GM13976 (cell line): ENCODE measurements around the gene SGCD.

Experiments
- DNase-seq: peaks from one replicate; pipeline ENCODE4 v3.0.0; 2012; ENCODE audit warnings: low spot score
- in situ Hi-C: fragments of 300-500 bp; cut with MboI; formaldehyde crosslinking; loops from one replicate; pipeline ENCODE4 v1.12.0; 2022; ENCODE audit warnings: low sequenced_read_pairs, mixed read lengths, inconsistent platforms; ENCODE audit not compliant: unreplicated experiment
- TF ChIP-seq, protein P1 (sequence below): IDR thresholded peaks from 2 replicates; pipeline ENCODE4 v1.5.1; 2012; ENCODE audit warnings: borderline replicate concordance, mild to moderate bottlenecking; ENCODE audit not compliant: insufficient read depth; ENCODE audit errors: extremely low read depth, missing control alignments, control extremely low read depth

Gene SGCD

DNA sequence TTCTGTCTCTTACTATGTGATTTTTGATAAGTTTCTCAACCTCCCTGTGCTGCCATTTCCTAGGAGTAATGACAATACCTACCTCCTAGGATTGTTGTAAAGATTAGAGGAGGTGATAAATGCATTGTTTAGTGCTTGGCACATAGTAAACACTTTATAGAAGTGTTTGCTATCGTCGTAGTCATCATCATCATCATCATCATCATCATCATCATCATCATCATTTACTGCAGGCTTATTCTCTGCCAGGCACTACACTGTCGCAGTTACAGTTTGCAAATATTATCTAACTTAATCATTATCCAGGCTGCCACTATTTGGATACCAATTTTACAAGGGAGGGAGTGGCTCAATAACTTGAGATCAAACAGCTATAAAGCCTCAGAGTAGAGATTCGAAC is 24.5 kb downstream of the SGCD start:
- no peak for DNase-seq
- in situ Hi-C loops = no loop called here
- TF ChIP-seq, protein P1, sequence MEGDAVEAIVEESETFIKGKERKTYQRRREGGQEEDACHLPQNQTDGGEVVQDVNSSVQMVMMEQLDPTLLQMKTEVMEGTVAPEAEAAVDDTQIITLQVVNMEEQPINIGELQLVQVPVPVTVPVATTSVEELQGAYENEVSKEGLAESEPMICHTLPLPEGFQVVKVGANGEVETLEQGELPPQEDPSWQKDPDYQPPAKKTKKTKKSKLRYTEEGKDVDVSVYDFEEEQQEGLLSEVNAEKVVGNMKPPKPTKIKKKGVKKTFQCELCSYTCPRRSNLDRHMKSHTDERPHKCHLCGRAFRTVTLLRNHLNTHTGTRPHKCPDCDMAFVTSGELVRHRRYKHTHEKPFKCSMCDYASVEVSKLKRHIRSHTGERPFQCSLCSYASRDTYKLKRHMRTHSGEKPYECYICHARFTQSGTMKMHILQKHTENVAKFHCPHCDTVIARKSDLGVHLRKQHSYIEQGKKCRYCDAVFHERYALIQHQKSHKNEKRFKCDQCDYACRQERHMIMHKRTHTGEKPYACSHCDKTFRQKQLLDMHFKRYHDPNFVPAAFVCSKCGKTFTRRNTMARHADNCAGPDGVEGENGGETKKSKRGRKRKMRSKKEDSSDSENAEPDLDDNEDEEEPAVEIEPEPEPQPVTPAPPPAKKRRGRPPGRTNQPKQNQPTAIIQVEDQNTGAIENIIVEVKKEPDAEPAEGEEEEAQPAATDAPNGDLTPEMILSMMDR = no peak

DNA sequence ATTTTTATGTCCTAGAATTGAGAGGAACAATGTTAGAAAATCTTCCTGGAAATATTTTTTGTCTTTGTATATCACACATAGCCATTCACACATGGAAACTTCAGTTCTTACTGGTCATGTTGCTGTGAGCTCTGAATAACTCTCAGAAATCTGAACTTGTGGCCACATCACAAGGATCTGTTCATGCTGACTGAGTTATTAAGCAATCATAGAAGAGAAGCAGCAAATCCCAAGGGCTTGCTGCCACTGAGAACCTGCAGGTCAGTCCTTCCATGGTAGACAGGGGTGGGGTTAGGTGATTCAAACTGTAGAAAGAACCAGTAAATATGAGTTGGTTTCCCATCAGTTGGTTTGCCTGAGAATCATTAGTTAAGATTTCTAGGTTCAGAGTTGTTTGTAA is 27.6 kb downstream of the SGCD start:
- no peak for DNase-seq
- in situ Hi-C loops = no loop called here
- TF ChIP-seq, protein P1 = no peak

DNA sequence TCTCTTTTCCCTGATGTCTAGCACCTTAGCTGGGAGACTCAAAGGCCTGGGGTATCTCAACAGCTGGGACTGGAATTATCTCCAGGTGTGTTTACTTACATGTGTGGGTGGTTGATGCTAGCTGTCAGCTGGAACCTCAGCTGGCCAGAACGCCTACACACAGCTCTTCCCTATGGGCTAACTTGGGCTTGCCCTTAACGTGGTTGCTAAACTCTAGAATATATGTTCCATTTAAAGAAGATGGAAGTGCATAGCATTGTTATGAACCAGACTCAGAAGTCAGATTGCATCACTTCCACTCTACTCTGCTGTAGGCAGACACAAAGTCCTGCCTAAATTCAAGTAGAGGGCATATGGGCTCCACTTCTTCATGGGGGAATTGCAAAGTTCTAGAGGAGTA is 29.3 kb downstream of the SGCD start:
- TF ChIP-seq, protein P1 = no peak
- in situ Hi-C loops = no loop called here
- peak; percentile 3 for DNase-seq

DNA sequence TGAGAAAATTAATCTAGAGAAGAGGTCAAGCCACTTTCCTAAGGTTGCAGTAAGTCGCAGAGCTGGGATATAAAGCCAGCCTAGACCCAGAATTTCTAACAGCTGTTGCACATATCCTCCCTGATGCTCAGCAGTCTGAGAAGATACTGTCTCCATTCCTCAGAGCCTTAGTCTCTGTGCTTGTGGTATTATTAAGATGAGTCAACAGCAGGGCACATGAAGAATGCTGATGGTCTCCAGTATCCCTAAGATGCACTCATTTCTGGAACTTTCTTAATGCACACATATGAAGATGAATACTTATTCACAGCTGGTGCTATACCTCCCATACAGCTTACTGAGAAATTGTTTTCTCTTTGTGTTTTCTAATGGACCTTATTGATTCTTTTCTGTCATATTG is 32.5 kb downstream of the SGCD start:
- no peak for DNase-seq
- in situ Hi-C loops = no loop called here
- TF ChIP-seq, protein P1 = no peak

DNA sequence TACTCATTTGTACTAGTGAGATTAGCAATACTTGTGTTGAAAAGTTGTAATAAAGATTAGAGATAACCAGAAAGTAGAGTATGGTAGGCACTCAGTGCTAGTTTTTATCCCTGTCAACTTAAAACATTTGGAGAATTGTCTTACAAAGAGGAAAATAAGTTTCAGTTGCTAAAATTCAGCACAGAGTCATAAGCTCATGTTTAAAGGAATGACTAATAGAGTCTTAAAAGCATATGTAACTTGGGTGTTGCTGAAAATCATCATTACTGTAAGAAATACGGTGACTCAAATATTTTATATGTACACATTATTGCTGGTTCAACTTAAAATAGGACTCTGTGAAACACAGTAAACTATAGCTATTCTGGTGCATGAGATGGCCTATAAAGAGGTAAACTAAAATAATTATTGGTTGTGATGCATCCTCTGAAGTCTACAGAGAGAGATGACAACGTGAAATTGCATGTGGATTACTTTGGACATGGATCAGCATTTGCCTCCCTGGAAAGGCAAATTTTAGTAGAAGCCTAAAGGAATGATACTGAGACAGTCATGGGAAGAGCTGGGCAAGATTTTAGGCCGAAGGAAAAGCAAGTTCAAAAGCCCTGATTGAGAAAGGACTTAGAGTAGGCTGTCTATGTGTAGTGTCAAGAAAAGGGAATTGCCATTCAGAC is 34.6 kb downstream of the SGCD start:
- in situ Hi-C loops = no loop called here
- no peak for DNase-seq
- TF ChIP-seq, protein P1 = no peak

DNA sequence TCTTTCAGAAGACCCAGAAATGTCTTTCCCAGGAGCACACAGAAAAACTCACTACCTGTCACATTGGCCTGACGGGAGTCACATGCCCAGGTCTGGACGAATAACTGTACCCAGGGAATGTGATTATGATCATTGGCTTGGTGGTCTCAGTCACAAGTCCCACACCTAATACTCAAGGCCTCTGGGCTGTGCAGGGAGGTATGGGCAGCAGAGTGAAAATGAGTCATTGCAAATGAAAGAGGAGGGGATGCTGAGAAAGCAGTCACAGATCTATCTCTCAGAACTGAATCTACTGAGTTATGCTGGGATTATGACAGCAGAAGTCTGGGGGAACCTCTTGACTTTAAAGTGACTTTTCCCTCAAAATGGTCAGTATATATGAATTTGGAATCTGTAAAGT is 36.9 kb downstream of the SGCD start:
- TF ChIP-seq, protein P1 = no peak
- in situ Hi-C loops = no loop called here
- no peak for DNase-seq
